ENCODE results near the gene GPR37. TPM values are rescaled to one million over a fixed set of nuclear protein-coding genes. Genes with fewer than 3 reads are reported as not detected.

Gene GPR37
- total RNA-seq, 1 donor from 2014 or later = not detected

- Histone ChIP-seq H3K9me3 (no peaks in the 10 kb centered on the region), H3K27me3 (no peaks in the 10 kb centered on the region), H3K4me1 (no peaks in the 10 kb centered on the region), H3K36me3 (no peaks in the 10 kb centered on the region), H3K27ac (no peak overlapping the region), H3K4me3 (no peak overlapping the region)
- intact Hi-C loops (cut with DNase I) = no loop called here
- DNase-seq (ENCODE audit: low spot score in 2 of 2) = no peak
- no peak for TF ChIP-seq CTCF (IDR thresholded peaks at IDR 0.05)
Observed at GRCh38 chr7:124808206-124808605, 42.6 kb upstream of the GPR37 start.

- no peaks in the 10 kb centered on the region for H3K27me3 ChIP-seq
- no peak for DNase-seq (ENCODE audit: low spot score in 2 of 2)
- H3K9me3 ChIP-seq = no peaks in the 10 kb centered on the region
- H3K4me1 ChIP-seq = no peaks in the 10 kb centered on the region
- intact Hi-C loops (cut with DNase I) = no loop called here
- TF ChIP-seq CTCF (IDR thresholded peaks at IDR 0.05) = no peak
- H3K4me3 ChIP-seq = no peak overlapping the region
- no peak overlapping the region for H3K27ac ChIP-seq
- no peaks in the 10 kb centered on the region for H3K36me3 ChIP-seq
Observed at GRCh38 chr7:124801330-124801895, 35.8 kb upstream of the GPR37 start.

- H3K4me1 ChIP-seq = no peaks in the 10 kb centered on the region
- H3K4me3 ChIP-seq = no peak overlapping the region
- no peak for TF ChIP-seq CTCF (IDR thresholded peaks at IDR 0.05)
- intact Hi-C loops (cut with DNase I) = no loop called here
- H3K36me3 ChIP-seq = no peaks in the 10 kb centered on the region
- no peaks in the 10 kb centered on the region for H3K9me3 ChIP-seq
- no peaks in the 10 kb centered on the region for H3K27me3 ChIP-seq
- no peak for DNase-seq (ENCODE audit: low spot score in 2 of 2)
- H3K27ac ChIP-seq = no peak overlapping the region
Observed at GRCh38 chr7:124800386-124800785, 34.8 kb upstream of the GPR37 start.

- no peaks in the 10 kb centered on the region for H3K27me3 ChIP-seq
- intact Hi-C loops (cut with DNase I) = no loop called here
- no peaks in the 10 kb centered on the region for H3K36me3 ChIP-seq
- no peaks in the 10 kb centered on the region for H3K4me1 ChIP-seq
- no peak overlapping the region for H3K4me3 ChIP-seq
- DNase-seq (ENCODE audit: low spot score in 2 of 2) = no peak
- no peak overlapping the region for H3K27ac ChIP-seq
- no peaks in the 10 kb centered on the region for H3K9me3 ChIP-seq
- no peak for TF ChIP-seq CTCF (IDR thresholded peaks at IDR 0.05)
Observed at GRCh38 chr7:124799448-124799847, 33.9 kb upstream of the GPR37 start.

GRCh38 chr7:124796771-124797170 lies 31.2 kb upstream of the GPR37 start:
- Histone ChIP-seq H3K4me1 (no peaks in the 10 kb centered on the region), H3K27me3 (no peaks in the 10 kb centered on the region), H3K36me3 (no peaks in the 10 kb centered on the region), H3K9me3 (no peaks in the 10 kb centered on the region), H3K4me3 (no peak overlapping the region), H3K27ac (no peak overlapping the region)
- TF ChIP-seq CTCF (IDR thresholded peaks at IDR 0.05) = no peak
- DNase-seq (ENCODE audit: low spot score in 2 of 2) = no peak
- intact Hi-C loops (cut with DNase I) = no loop called here

- H3K9me3 ChIP-seq = no peaks in the 10 kb centered on the region
- no peaks in the 10 kb centered on the region for H3K36me3 ChIP-seq
- intact Hi-C loops (cut with DNase I) = no loop called here
- DNase-seq (ENCODE audit: low spot score in 2 of 2) = no peak
- no peak overlapping the region for H3K4me3 ChIP-seq
- no peaks in the 10 kb centered on the region for H3K27me3 ChIP-seq
- no peak overlapping the region for H3K27ac ChIP-seq
- no peaks in the 10 kb centered on the region for H3K4me1 ChIP-seq
- no peak for TF ChIP-seq CTCF (IDR thresholded peaks at IDR 0.05)
Observed at GRCh38 chr7:124792696-124793095, 27.1 kb upstream of the GPR37 start.

Data from ascending aorta (tissue), 2 donors.